Thyroid gland (tissue), 4 donors: ENCODE data around the gene GFRA1. TPM values are rescaled to one million over a fixed set of nuclear protein-coding genes. Genes with fewer than 3 reads are reported as not detected.

Experiments used
- DNase-seq, 2 donors: peaks; one replicate each; pipeline ENCODE4 v3.0.0-alpha.2; 2019
- H3K27ac ChIP-seq, 3 donors: fragments of 200-600 bp; sonication (generic); 1 replicate in 2 of 3; 2 replicates in 1 of 3; pipeline ENCODE4 v1.5.1; 2016 to 2019; ENCODE audit warnings: mild to moderate bottlenecking in 1 of 3, moderate library complexity in 1 of 3
- H3K27me3 ChIP-seq: fragments of 200-600 bp; sonication (generic); one replicate; pipeline ENCODE4 v1.5.1; 2019
- H3K36me3 ChIP-seq, 2 donors: fragments of 200-600 bp; sonication (generic); one replicate each; pipeline ENCODE4 v1.5.1; 2016 to 2019
- H3K4me1 ChIP-seq, 2 donors: fragments of 200-600 bp; sonication (generic); one replicate each; pipeline ENCODE4 v1.5.1; 2017 to 2019
- H3K4me3 ChIP-seq, 3 donors: fragments of 200-600 bp; sonication (generic); replicated peaks in 1 of 3; 1 replicate in 2 of 3; 2 replicates in 1 of 3; pipeline ENCODE4 v1.5.1; 2016; ENCODE audit warnings: mild to moderate bottlenecking in 1 of 3
- H3K9me3 ChIP-seq: fragments of 200-600 bp; sonication (generic); one replicate; pipeline ENCODE4 v1.5.1; 2017
- CTCF ChIP-seq, 6 experiments: fragments of 200-600 bp in 3 of 6; fragments of 450-650 bp in 3 of 6; sonication (generic) in 3 of 6; IDR thresholded peaks; one replicate each; pipeline ENCODE4 v1.5.1; 2016 to 2019; ENCODE audit warnings: antibody characterized with exemption in 6 of 6, mild to moderate bottlenecking in 2 of 6, inconsistent platforms in 1 of 6, moderate library complexity in 1 of 6
- POLR2A ChIP-seq, 2 donors: fragments of 450-650 bp; IDR thresholded peaks; one replicate each; pipeline ENCODE4 v1.6.1; 2017; ENCODE audit warnings: antibody characterized with exemption in 2 of 2, mild to moderate bottlenecking in 2 of 2, moderate library complexity in 1 of 2
- WGBS, 2 donors: methylation state at CpG; one replicate each; pipeline ENCODE4 v1.1.5; 2017; 5-methylcytosine and 5-hydroxymethylcytosine counted together
- intact Hi-C: fragments of 100-400 bp; cut with DNase I; formaldehyde crosslinking; loops from one replicate; pipeline ENCODE4 v1.15.1; 2023
- total RNA-seq, 4 donors: library from RNA; depleted of rRNA; stranded (reverse); fragments of >200 nt; gene quantifications; one replicate each; pipeline ENCODE4 v1.2.3, GENCODE V29; 2016

GFRA1 gene
- total RNA-seq, 4 donors from 2014 or later, result 4.4 to 18.0 (median 5.5) TPM

DNA sequence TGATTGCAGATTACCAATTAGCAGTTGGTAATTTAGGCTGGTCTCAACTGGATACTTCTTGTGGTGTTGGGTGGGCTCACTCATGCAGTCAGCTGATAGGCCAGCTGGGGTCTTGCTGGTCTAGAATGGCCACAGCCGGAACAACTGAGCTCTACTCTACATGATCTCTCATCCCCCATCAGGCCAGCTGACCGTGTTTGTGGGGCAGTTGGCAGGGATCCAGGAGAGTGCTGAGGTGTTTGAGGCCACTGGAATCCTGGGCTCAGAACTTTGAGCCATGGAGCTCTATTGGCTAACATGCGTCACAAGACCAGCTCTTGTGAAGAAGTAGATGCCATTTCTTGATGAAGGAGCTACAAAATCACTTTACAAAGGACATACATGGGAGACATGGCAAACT lies 242.4 kb downstream of the GFRA1 start:
- H3K36me3 ChIP-seq, result no peaks in the 10 kb centered on the region
- H3K4me1 ChIP-seq, result no peaks in the 10 kb centered on the region
- 46 to 58% methylated on average over 3 of the region's 3 CpGs for whole genome bisulfite sequencing, 2 donors
- TF ChIP-seq POLR2A (IDR thresholded peaks at IDR 0.05), result no peak
- no peak for DNase-seq
- H3K27me3 ChIP-seq, result no peaks in the 10 kb centered on the region
- intact Hi-C loops, result no loop called here
- H3K27ac ChIP-seq, result no peak overlapping the region
- H3K4me3 ChIP-seq, result no peak overlapping the region
- no peaks in the 10 kb centered on the region for H3K9me3 ChIP-seq

GRCh38 chr10:116029826-116030225 lies 243.2 kb downstream of the GFRA1 start:
- 82 to 86% methylated on average over 4 of the region's 4 CpGs for WGBS, 2 donors
- no peaks in the 10 kb centered on the region for H3K27me3 ChIP-seq
- H3K27ac ChIP-seq, result no peak overlapping the region
- H3K4me1 ChIP-seq, result no peaks in the 10 kb centered on the region
- TF ChIP-seq CTCF (IDR thresholded peaks at IDR 0.05) (no peak), POLR2A (IDR thresholded peaks at IDR 0.05) (no peak)
- DNase-seq, result no peak
- no peaks in the 10 kb centered on the region for H3K9me3 ChIP-seq
- intact Hi-C loops, result no loop called here
- no peaks in the 10 kb centered on the region for H3K36me3 ChIP-seq
- H3K4me3 ChIP-seq, result no peak overlapping the region

DNA sequence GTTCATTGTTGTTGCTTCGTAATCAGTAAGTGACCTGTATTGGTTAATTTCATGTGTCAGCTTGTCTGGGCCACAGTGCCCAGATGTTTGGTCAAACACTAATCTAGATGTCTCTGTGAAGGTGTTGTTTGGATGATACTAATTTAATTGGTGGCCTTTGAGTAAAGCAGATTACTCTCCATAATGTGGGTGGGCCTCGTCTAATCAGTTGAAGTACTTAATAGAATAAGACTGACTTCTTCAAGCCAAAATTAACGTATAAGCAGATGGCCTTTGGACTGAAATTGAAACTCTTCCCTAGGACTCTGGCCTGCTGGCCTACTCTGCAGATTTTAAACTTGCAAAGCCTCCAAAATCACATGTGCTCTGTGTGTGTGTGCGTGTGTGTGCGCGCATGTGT lies 245.7 kb downstream of the GFRA1 start:
- H3K9me3 ChIP-seq, result no peaks in the 10 kb centered on the region
- 82 to 87% methylated on average over 6 of the region's 6 CpGs for WGBS, 2 donors
- TF ChIP-seq POLR2A (IDR thresholded peaks at IDR 0.05), result no peak
- no peak for TF ChIP-seq CTCF (IDR thresholded peaks at IDR 0.05)
- no peaks in the 10 kb centered on the region for H3K36me3 ChIP-seq
- H3K27ac ChIP-seq, result no peak overlapping the region
- DNase-seq, result no peak
- H3K4me3 ChIP-seq, result no peak overlapping the region
- no peaks in the 10 kb centered on the region for H3K27me3 ChIP-seq
- intact Hi-C loops, result no loop called here
- no peaks in the 10 kb centered on the region for H3K4me1 ChIP-seq

GRCh38 chr10:116026725-116027124 lies 246.3 kb downstream of the GFRA1 start:
- 95 to 96% methylated on average over 6 of the region's 6 CpGs for WGBS, 2 donors

DNA sequence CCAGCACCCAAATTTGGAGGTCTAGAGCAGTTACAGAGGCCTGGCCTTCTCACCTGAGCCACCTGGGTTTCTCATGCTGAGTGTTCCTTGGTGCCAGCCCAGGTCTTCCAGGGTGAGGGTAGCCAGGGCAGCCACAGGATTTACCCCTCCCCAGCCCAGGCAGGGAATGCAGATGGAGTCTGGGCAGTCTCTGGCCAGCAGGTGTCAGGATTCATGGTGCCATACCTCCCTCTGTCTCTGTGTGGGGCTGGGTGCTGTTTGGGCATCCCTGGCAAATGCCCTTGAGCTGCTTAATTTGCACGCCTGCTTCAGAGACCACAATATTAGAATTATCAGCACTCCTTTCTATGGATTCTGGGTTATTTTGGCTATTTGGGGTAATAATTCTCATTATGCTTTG lies 246.7 kb downstream of the GFRA1 start:
- H3K4me3 ChIP-seq, result no peak overlapping the region
- no peak for DNase-seq
- H3K36me3 ChIP-seq, result no peaks in the 10 kb centered on the region
- intact Hi-C loops, result no loop called here
- no peaks in the 10 kb centered on the region for H3K9me3 ChIP-seq
- no peaks in the 10 kb centered on the region for H3K4me1 ChIP-seq
- no peak overlapping the region for H3K27ac ChIP-seq
- WGBS, 2 donors, result 89 to 95% methylated on average over 1 of the region's 1 CpG
- no peak for TF ChIP-seq CTCF (IDR thresholded peaks at IDR 0.05)
- no peak for TF ChIP-seq POLR2A (IDR thresholded peaks at IDR 0.05)
- no peaks in the 10 kb centered on the region for H3K27me3 ChIP-seq

More at GRCh38 chr10:116026725-116027124, 246.3 kb downstream of the GFRA1 start:
- no peak for DNase-seq
- no peaks in the 10 kb centered on the region for H3K36me3 ChIP-seq
- no peak overlapping the region for H3K4me3 ChIP-seq
- TF ChIP-seq CTCF (IDR thresholded peaks at IDR 0.05) (no peak), POLR2A (IDR thresholded peaks at IDR 0.05) (no peak)
- no peak overlapping the region for H3K27ac ChIP-seq
- no peaks in the 10 kb centered on the region for H3K27me3 ChIP-seq
- H3K4me1 ChIP-seq, result no peaks in the 10 kb centered on the region
- intact Hi-C loops, result no loop called here
- H3K9me3 ChIP-seq, result no peaks in the 10 kb centered on the region
